Cardiac fibroblast (primary cell): Measurements from ENCODE around the gene HOXD13.

Source experiments
- DNase-seq, 2 donors: peaks; one replicate each; pipeline versions ENCODE4 v3.0.0 to v3.0.0-alpha.2; 2010; ENCODE audit warnings: low read depth in 2 of 2
- H3K4me3 ChIP-seq, 2 donors: replicated peaks in 1 of 2; 1 replicate in 1 of 2; 2 replicates in 1 of 2; pipeline ENCODE4 v1.5.1; 2011; ENCODE audit warnings: low read depth in 2 of 2, low read length in 2 of 2, mild to moderate bottlenecking in 2 of 2, moderate library complexity in 1 of 2
- CTCF ChIP-seq: IDR thresholded peaks from one replicate; pipeline ENCODE4 v1.5.1; 2011; ENCODE audit warnings: low read depth, mild to moderate bottlenecking, low read length, inconsistent platforms

HOXD13 gene

GRCh38 chr2:176081837-176082524 is 10.5 kb upstream of the HOXD13 start:
- no peak for DNase-seq
- no peak overlapping the region for H3K4me3 ChIP-seq
- no peak for TF ChIP-seq CTCF

DNA sequence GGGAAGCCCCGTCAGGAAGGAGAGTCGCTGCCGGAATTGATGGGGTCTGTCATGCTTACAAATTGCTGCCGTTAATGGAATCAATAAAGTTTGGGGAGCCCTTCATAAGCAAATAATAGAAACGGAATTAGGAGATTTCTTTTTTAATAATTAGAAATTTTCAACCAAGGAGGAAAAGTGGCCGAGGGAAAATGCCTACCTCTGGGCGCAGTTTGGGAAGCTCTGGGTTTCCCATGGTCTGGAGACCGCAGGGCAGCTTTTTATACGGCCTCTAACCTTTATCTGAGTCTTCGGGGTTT is 10.0 kb upstream of the HOXD13 start:
- no peak for DNase-seq
- no peak overlapping the region for H3K4me3 ChIP-seq
- TF ChIP-seq CTCF: no peak

DNA sequence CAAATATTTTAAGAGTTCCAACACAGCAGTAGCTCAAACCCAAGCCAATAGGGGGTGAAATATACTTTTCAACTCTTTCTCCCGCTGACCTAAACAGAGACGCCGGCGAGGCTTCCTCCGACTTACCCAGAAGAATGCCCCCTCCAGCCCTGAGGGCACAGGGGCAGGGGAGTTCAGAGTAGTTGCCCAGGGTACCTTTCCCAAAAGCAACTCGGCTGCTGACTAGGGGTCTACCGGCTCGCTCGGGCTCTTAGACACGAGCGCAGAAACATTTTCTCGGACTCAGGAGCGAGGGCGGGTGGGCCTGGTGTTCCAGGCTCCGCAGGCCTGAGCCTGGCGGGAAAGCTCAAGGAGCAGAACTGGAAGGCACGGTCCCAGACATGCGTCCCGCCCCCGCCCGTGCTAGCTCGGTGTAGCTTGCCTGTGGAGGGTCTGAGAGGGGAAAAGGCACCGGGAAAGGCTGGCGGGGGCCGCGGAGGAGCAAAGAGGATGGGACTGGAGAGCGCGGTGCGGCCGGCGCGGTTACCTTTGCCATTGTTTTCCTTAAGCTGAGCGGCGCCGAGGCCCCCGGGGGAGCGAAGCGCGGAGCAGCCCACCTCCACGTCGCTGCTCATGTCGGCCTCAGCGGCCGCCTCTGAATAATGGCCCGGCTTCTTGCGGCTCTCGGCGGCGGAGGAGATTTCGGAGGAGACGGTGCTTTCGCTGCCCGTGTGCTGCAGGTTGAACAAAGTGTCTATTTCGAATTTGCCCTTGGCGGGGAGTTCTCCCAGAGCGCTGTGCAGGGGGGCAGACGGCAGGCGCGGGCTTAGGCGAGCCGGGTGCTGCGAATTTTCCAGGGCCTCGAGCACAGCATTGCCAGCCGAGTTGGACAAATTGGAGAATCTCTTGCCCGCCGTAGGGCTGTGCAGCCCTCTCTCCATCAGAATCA is 9.4 kb upstream of the HOXD13 start:
- TF ChIP-seq CTCF: no peak
- no peak overlapping the region for H3K4me3 ChIP-seq
- DNase-seq: no peak

DNA sequence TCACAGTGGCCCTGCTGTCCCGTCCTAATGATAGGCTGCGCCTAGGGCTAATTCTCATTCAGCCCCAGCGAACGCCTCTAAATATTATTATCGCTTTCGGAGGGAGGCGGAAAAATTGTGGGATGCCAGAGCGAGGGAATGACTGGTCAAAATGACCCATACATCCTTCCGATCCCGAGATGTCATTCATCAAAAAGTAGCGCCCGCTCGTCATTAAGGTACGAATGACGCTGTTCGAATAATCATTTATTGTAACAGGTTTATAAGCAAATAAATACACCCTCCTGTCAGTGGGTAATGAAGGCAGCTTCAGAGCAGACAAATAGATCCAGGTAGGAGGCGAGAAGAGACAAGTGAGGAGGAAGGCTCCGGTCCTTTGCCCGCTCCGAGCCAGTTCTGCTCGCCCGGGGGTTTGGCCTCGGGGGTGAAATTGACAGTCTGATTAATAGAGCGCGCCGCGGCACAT is 8.7 kb upstream of the HOXD13 start, which contains the start of gene EVX2:
Gene EVX2 (minus strand): TSS at position 167 of the 466 bp plus-strand sequence. CDS start 186 bp downstream, outside the sequence.
- TF ChIP-seq CTCF: no peak
- H3K4me3 ChIP-seq: no peak within 1 kb of the TSS
- no peak for DNase-seq

DNA sequence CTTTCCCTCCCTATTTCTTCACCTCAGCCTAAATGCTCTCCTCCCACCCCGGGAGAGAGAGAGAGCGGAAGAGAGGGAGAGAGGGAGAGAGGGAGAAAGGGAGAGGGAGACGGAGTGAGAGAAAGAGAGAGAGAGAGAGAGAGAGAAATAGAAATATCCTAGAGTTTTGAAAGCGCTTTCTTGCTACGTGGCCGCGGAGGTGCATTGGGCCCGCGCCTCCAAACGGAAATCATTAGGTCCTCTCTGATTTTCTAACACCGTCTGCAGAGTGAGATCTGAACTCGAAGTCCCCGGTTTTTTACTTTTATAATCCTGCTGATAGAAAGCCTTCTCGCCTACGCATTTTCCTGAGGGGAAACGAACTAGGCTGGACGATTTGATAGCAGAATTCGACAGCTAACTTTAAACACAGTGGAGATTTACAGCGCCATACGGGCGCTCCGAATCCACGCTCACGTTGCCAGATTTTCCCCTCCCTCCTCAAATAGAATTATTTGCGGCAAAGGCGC is 7.9 kb upstream of the HOXD13 start:
- no peak for TF ChIP-seq CTCF
- DNase-seq: no peak
- no peak overlapping the region for H3K4me3 ChIP-seq

GRCh38 chr2:176085120-176085788 is 7.3 kb upstream of the HOXD13 start:
- no peak for DNase-seq
- no peak for TF ChIP-seq CTCF
- H3K4me3 ChIP-seq: no peak overlapping the region
